ENCODE measurements around the gene SPC25.

The SPC25 gene

GRCh38 chr2:168916331-168916675, 26.1 kb upstream of the SPC25 start:
- H3K36me3 ChIP-seq (ENCODE audit: control insufficient read depth, insufficient read depth, low read length), result no peaks in the 10 kb centered on the region
- peaks cover 5% of the 10 kb centered on the region for H3K27me3 ChIP-seq (ENCODE audit: control insufficient read depth, insufficient read depth, low read length)
- H3K9me3 ChIP-seq (ENCODE audit: control insufficient read depth, insufficient read depth, low read length), result peaks cover 2% of the 10 kb centered on the region
- H3K9ac ChIP-seq (ENCODE audit: low read depth, low read length), result no peak overlapping the region
- H3K4me1 ChIP-seq (ENCODE audit: control insufficient read depth, insufficient read depth, low read length), result peaks cover 18% of the 10 kb centered on the region
- H3K4me3 ChIP-seq (ENCODE audit: low read depth, low read length), result no peak overlapping the region

- Histone ChIP-seq H3K36me3 (ENCODE audit: control insufficient read depth, insufficient read depth, low read length) (no peaks in the 10 kb centered on the region), H3K4me3 (ENCODE audit: low read depth, low read length) (no peak overlapping the region)
Measured at GRCh38 chr2:168915441-168916330, 25.5 kb upstream of the SPC25 start.

GRCh38 chr2:168913495-168913894, 23.3 kb upstream of the SPC25 start:
- H3K27me3 ChIP-seq (ENCODE audit: control insufficient read depth, insufficient read depth, low read length), result peaks cover 5% of the 10 kb centered on the region
- H3K4me1 ChIP-seq (ENCODE audit: control insufficient read depth, insufficient read depth, low read length), result peaks cover 27% of the 10 kb centered on the region

More at GRCh38 chr2:168915441-168916330, 25.5 kb upstream of the SPC25 start:
- peaks cover 5% of the 10 kb centered on the region for H3K27me3 ChIP-seq (ENCODE audit: control insufficient read depth, insufficient read depth, low read length)
- peaks cover 19% of the 10 kb centered on the region for H3K4me1 ChIP-seq (ENCODE audit: control insufficient read depth, insufficient read depth, low read length)
- peaks cover 2% of the 10 kb centered on the region for H3K9me3 ChIP-seq (ENCODE audit: control insufficient read depth, insufficient read depth, low read length)
- H3K9ac ChIP-seq (ENCODE audit: low read depth, low read length), result no peak overlapping the region

DNA sequence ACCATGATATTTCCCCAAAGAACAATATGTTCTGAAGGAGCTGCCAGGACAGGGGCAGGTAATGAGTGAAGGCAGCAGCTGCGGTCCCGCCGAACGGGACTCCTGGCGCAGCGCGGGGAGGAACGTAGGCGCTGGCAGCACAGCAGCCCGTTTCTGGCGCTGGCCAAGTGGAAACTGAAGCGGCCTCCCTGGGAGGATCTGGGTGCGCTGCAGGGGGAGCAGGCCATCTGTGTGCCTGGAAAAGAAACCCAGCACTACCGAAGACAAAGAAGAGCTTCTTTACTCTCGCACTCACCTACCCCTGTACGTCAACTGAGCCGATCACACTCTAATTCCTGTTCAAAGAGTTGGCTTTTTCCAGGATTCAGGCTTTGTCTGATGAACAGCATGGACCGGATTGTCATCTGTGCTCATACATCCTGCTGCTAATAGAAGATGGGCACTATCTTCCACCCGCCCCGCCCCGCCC, 22.7 kb upstream of the SPC25 start:
- Histone ChIP-seq H3K36me3 (ENCODE audit: control insufficient read depth, insufficient read depth, low read length) (no peaks in the 10 kb centered on the region), H3K9me3 (ENCODE audit: control insufficient read depth, insufficient read depth, low read length) (peaks cover 2% of the 10 kb centered on the region), H3K9ac (ENCODE audit: low read depth, low read length) (no peak overlapping the region), H3K27me3 (ENCODE audit: control insufficient read depth, insufficient read depth, low read length) (peaks cover 5% of the 10 kb centered on the region), H3K4me1 (ENCODE audit: control insufficient read depth, insufficient read depth, low read length) (peaks cover 28% of the 10 kb centered on the region), H3K4me3 (ENCODE audit: low read depth, low read length) (peak overlapping the region; percentile 60)

More at GRCh38 chr2:168913495-168913894, 23.3 kb upstream of the SPC25 start:
- no peaks in the 10 kb centered on the region for H3K36me3 ChIP-seq (ENCODE audit: control insufficient read depth, insufficient read depth, low read length)
- peaks cover 2% of the 10 kb centered on the region for H3K9me3 ChIP-seq (ENCODE audit: control insufficient read depth, insufficient read depth, low read length)
- H3K9ac ChIP-seq (ENCODE audit: low read depth, low read length), result no peak overlapping the region
- H3K4me3 ChIP-seq (ENCODE audit: low read depth, low read length), result no peak overlapping the region

GRCh38 chr2:168912466-168912865, 22.2 kb upstream of the SPC25 start:
- peaks cover 32% of the 10 kb centered on the region for H3K4me1 ChIP-seq (ENCODE audit: control insufficient read depth, insufficient read depth, low read length)

DNA sequence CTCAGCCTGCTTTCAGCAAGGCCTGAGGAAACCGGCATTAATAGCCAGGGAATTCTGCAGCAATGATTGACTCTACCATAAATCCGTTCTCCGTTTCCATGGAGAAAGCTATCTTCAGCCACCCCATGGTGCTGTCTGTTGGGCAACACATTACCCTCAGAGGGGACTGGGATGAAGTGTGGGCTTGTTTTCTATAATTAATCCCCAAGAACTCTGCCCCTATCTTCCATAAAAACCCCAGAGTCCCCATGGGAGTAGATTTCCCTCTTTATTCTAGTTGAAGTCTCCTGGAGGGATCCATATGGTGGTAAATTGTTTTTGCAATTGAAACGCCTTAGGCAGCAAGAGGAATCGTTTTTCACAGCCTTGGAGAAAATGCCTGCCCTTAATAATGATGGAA, 20.1 kb upstream of the SPC25 start:
- H3K27me3 ChIP-seq (ENCODE audit: control insufficient read depth, insufficient read depth, low read length), result peaks cover 5% of the 10 kb centered on the region

More at GRCh38 chr2:168912466-168912865, 22.2 kb upstream of the SPC25 start:
- H3K9me3 ChIP-seq (ENCODE audit: control insufficient read depth, insufficient read depth, low read length), result peaks cover 2% of the 10 kb centered on the region
- H3K27me3 ChIP-seq (ENCODE audit: control insufficient read depth, insufficient read depth, low read length), result peaks cover 5% of the 10 kb centered on the region
- no peaks in the 10 kb centered on the region for H3K36me3 ChIP-seq (ENCODE audit: control insufficient read depth, insufficient read depth, low read length)
- peak overlapping the region; percentile 60 for H3K4me3 ChIP-seq (ENCODE audit: low read depth, low read length)
- no peak overlapping the region for H3K9ac ChIP-seq (ENCODE audit: low read depth, low read length)

DNA sequence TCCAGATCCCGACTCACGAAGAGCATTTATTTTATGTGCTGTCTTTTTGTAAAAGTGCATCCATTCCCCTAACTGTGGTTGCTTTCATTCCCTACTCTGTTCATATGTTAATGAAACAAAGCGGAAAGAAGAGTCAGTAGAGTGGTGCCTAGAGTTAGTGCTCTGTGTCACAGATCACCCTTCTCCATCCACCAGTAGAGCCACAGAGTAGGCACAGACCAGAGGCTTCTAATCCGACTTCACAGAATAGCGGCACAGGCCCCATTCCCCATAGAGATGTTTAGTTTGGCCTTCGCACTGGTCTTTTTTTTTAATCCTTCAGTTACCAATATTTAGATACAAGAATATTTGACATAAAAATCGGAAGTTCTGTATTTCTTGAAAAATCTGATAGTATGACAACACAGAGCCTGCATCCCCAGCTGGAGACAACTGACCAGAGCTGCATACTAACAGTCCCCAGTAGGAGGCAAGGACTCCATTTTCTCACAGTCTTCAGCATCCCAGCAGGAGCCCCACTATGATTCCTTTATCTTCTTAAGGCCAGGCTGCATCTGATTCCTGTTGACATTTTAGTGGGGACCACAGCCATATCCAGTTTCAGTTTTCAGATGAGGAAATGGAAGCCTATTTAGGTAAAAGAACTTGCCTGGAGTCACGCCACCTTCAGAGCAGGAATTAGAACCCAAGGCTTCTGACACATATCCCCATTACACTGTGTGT, 17.9 kb upstream of the SPC25 start:
- H3K4me1 ChIP-seq (ENCODE audit: control insufficient read depth, insufficient read depth, low read length), result peaks cover 33% of the 10 kb centered on the region
- peaks cover 5% of the 10 kb centered on the region for H3K27me3 ChIP-seq (ENCODE audit: control insufficient read depth, insufficient read depth, low read length)
- no peak overlapping the region for H3K4me3 ChIP-seq (ENCODE audit: low read depth, low read length)
- no peaks in the 10 kb centered on the region for H3K9me3 ChIP-seq (ENCODE audit: control insufficient read depth, insufficient read depth, low read length)
- no peaks in the 10 kb centered on the region for H3K36me3 ChIP-seq (ENCODE audit: control insufficient read depth, insufficient read depth, low read length)
- H3K9ac ChIP-seq (ENCODE audit: low read depth, low read length), result no peak overlapping the region

More for the DNA sequence above, 20.1 kb upstream of the SPC25 start:
- Histone ChIP-seq H3K4me3 (ENCODE audit: low read depth, low read length) (no peak overlapping the region), H3K36me3 (ENCODE audit: control insufficient read depth, insufficient read depth, low read length) (no peaks in the 10 kb centered on the region), H3K9me3 (ENCODE audit: control insufficient read depth, insufficient read depth, low read length) (peaks cover under 1% of the 10 kb centered on the region), H3K4me1 (ENCODE audit: control insufficient read depth, insufficient read depth, low read length) (peaks cover 43% of the 10 kb centered on the region), H3K9ac (ENCODE audit: low read depth, low read length) (no peak overlapping the region)

DNA sequence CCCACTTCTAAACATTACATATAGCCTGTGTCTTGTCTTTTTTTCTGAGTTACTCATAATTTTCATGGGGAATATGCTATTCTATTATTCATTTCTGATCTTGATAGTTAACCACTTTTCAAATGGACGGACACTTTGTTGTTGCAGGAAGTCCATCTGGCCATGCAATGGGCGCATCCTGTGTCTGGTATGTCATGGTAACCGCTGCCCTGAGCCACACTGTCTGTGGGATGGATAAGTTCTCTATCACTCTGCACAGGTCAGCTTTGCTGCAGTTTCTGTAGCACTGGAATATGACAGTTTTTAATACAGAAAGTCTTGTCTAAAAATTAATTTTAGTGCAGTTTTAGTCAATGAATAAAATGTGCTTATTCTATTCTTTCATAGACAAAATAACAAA, 14.1 kb upstream of the SPC25 start:
- Histone ChIP-seq H3K36me3 (ENCODE audit: control insufficient read depth, insufficient read depth, low read length) (no peaks in the 10 kb centered on the region), H3K4me3 (ENCODE audit: low read depth, low read length) (no peak overlapping the region), H3K27me3 (ENCODE audit: control insufficient read depth, insufficient read depth, low read length) (no peaks in the 10 kb centered on the region), H3K9me3 (ENCODE audit: control insufficient read depth, insufficient read depth, low read length) (no peaks in the 10 kb centered on the region), H3K4me1 (ENCODE audit: control insufficient read depth, insufficient read depth, low read length) (peaks cover 18% of the 10 kb centered on the region), H3K9ac (ENCODE audit: low read depth, low read length) (no peak overlapping the region)

DNA sequence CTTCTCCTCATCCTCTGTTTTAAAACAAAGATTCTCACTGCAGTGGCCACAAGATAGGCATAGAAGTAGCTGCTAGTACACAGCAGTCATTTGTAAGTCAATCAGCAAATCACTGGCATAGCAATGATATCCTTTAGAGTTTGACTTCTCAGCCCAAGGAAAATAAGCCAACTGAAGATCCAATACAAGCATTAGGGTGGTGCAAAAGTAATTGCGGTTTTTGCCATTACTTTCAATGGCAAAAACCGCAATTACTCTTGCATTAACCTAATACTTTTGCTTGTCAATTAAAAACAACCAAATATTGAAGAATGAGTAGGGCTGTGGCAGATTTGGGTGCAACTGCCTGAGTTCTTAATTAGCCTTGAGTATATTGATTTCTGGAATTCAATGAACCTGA, 13.7 kb upstream of the SPC25 start:
- H3K9me3 ChIP-seq (ENCODE audit: control insufficient read depth, insufficient read depth, low read length), result no peaks in the 10 kb centered on the region
- H3K4me1 ChIP-seq (ENCODE audit: control insufficient read depth, insufficient read depth, low read length), result peaks cover 18% of the 10 kb centered on the region
- H3K36me3 ChIP-seq (ENCODE audit: control insufficient read depth, insufficient read depth, low read length), result no peaks in the 10 kb centered on the region
- no peak overlapping the region for H3K4me3 ChIP-seq (ENCODE audit: low read depth, low read length)
- no peaks in the 10 kb centered on the region for H3K27me3 ChIP-seq (ENCODE audit: control insufficient read depth, insufficient read depth, low read length)
- no peak overlapping the region for H3K9ac ChIP-seq (ENCODE audit: low read depth, low read length)

DNA sequence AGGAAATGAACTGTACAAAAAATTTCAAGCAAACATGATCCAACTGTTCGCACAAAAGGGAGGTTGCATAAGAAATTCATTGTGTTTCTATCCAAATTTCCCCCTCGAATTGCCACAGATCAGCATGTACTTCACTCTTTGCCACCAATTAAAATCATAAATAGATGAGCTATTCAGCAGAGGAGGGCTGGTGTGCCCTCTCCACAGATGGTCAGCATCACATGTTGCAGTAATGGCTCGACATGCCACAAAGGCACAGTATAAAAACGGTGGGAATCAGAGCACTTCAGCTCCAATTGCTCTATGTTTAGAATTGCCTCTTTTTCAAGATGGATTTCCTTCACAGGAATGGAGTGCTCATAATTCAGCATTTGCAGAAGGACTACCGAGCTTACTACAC, 10.8 kb upstream of the SPC25 start, which contains the start of gene G6PC2:
G6PC2 (plus strand) TSS at position 289 of the 400 bp plus-strand sequence; CDS start at position 330, 41 bp downstream.
- Histone ChIP-seq H3K4me1 (ENCODE audit: control insufficient read depth, insufficient read depth, low read length) (peaks cover 2% of the 10 kb centered on the region), H3K36me3 (ENCODE audit: control insufficient read depth, insufficient read depth, low read length) (no peaks in the 10 kb centered on the region), H3K27me3 (ENCODE audit: control insufficient read depth, insufficient read depth, low read length) (no peaks in the 10 kb centered on the region), H3K9ac (ENCODE audit: low read depth, low read length) (no peak within 1 kb of the TSS), H3K9me3 (ENCODE audit: control insufficient read depth, insufficient read depth, low read length) (no peaks in the 10 kb centered on the region), H3K4me3 (ENCODE audit: low read depth, low read length) (no peak within 1 kb of the TSS)

DNA sequence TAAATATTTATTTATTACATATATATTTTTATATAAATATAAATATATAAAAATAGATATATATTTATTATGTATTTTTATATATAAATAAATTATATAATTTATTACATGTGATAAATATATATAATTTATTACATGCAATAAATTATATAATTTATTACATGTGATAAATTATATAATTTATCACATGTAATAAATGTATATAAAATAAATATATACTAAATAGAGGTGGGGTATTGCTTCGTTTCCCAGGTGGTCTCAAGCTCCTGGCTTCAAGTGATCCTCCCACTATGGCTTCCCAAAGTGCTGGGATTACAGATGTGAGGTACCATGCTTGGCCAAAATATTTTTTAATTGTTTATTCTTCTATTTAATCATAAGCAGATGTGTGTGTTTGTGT, 7.2 kb upstream of the SPC25 start:
- Histone ChIP-seq H3K36me3 (ENCODE audit: control insufficient read depth, insufficient read depth, low read length) (no peaks in the 10 kb centered on the region), H3K4me3 (ENCODE audit: low read depth, low read length) (no peak overlapping the region), H3K9ac (ENCODE audit: low read depth, low read length) (no peak overlapping the region), H3K4me1 (ENCODE audit: control insufficient read depth, insufficient read depth, low read length) (no peaks in the 10 kb centered on the region), H3K27me3 (ENCODE audit: control insufficient read depth, insufficient read depth, low read length) (no peaks in the 10 kb centered on the region), H3K9me3 (ENCODE audit: control insufficient read depth, insufficient read depth, low read length) (no peaks in the 10 kb centered on the region)
